DOHH2 (cell line): ENCODE data around the gene CHPF.

Source experiments
- H3F3A ChIP-seq: fragments of 200-600 bp; sonication (generic), shearing (Covaris generic); 2 replicates; pipeline ENCODE4 v1.6.0; 2016; ENCODE audit warnings: antibody characterized with exemption, mild to moderate bottlenecking; ENCODE audit not compliant: control insufficient read depth, insufficient read depth
- H3K27ac ChIP-seq: fragments of 200-600 bp; sonication (generic); 2 replicates; pipeline ENCODE4 v1.5.1; 2014; ENCODE audit warnings: low read depth, mild to moderate bottlenecking, low read length, moderate library complexity
- H3K27me3 ChIP-seq: fragments of 200-600 bp; sonication (generic); 2 replicates; pipeline ENCODE4 v1.6.1; 2014; ENCODE audit warnings: mild to moderate bottlenecking, low read length, mixed read lengths; ENCODE audit not compliant: control insufficient read depth
- H3K36me3 ChIP-seq: fragments of 200-600 bp; sonication (generic); 2 replicates; pipeline ENCODE4 v1.6.1; 2014; ENCODE audit warnings: mild to moderate bottlenecking, low read length, moderate library complexity, mixed read lengths; ENCODE audit not compliant: control insufficient read depth
- H3K4me1 ChIP-seq: fragments of 200-600 bp; sonication (generic); 2 replicates; pipeline ENCODE4 v1.6.1; 2014; ENCODE audit warnings: mild to moderate bottlenecking, low read length, mixed read lengths; ENCODE audit not compliant: control insufficient read depth
- H3K4me2 ChIP-seq: fragments of 200-600 bp; sonication (generic); 2 replicates; pipeline ENCODE4 v1.6.0; 2014; ENCODE audit warnings: mild to moderate bottlenecking, low read length, moderate library complexity
- H3K4me3 ChIP-seq: fragments of 200-600 bp; sonication (generic); 2 replicates; pipeline ENCODE4 v1.5.1; 2014; ENCODE audit warnings: mild to moderate bottlenecking, low read length, mixed read lengths
- H3K79me2 ChIP-seq: fragments of 200-600 bp; sonication (generic); 2 replicates; pipeline ENCODE4 v1.6.1; 2014; ENCODE audit warnings: mild to moderate bottlenecking, low read length, mixed read lengths; ENCODE audit not compliant: control insufficient read depth
- H3K9me2 ChIP-seq: fragments of 200-600 bp; sonication (generic); replicated peaks from 2 replicates; pipeline ENCODE4 v1.6.1; 2014; ENCODE audit warnings: mild to moderate bottlenecking, low read length, mixed read lengths; ENCODE audit not compliant: control insufficient read depth
- H3K9me3 ChIP-seq: fragments of 200-600 bp; sonication (generic); 2 replicates; pipeline ENCODE4 v1.6.1; 2014; ENCODE audit warnings: antibody characterized with exemption, low read length, mixed read lengths; ENCODE audit not compliant: control insufficient read depth, insufficient read depth
- H4K20me1 ChIP-seq: fragments of 200-600 bp; sonication (generic); 2 replicates; pipeline ENCODE4 v1.6.0; 2014; ENCODE audit warnings: low read depth, mild to moderate bottlenecking, antibody characterized with exemption, low read length, moderate library complexity; ENCODE audit not compliant: control insufficient read depth, insufficient read depth
- CTCF ChIP-seq: fragments of 200-600 bp; sonication (generic); IDR thresholded peaks from one replicate; pipeline ENCODE4 v1.5.1; 2014; ENCODE audit warnings: antibody characterized with exemption, mild to moderate bottlenecking, low read depth, low read length; ENCODE audit not compliant: poor library complexity, severe bottlenecking
- EZH2phosphoT487 ChIP-seq: fragments of 200-600 bp; sonication (generic); IDR thresholded peaks from 2 replicates; pipeline ENCODE4 v1.6.1; 2017; ENCODE audit warnings: borderline replicate concordance, mild to moderate bottlenecking, antibody characterized with exemption, low read length, moderate library complexity, mixed read lengths

The CHPF gene

GRCh38 chr2:219499555-219499954, 44.1 kb downstream of the CHPF start:
- H3K27ac ChIP-seq = no peak overlapping the region
- no peaks in the 10 kb centered on the region for H4K20me1 ChIP-seq
- peak overlapping the region; percentile 91 for H3K4me2 ChIP-seq
- H3K79me2 ChIP-seq = peaks cover 10% of the 10 kb centered on the region; the same call in 1 of the 2 replicates
- H3F3A ChIP-seq = no peaks in the 10 kb centered on the region
- no peaks in the 10 kb centered on the region for H3K9me3 ChIP-seq
- peaks cover 30% of the 10 kb centered on the region for H3K4me1 ChIP-seq
- H3K27me3 ChIP-seq = peaks cover 30% of the 10 kb centered on the region
- TF ChIP-seq CTCF (no peak), EZH2phosphoT487 (no peak)
- H3K36me3 ChIP-seq = no peaks in the 10 kb centered on the region
- H3K9me2 ChIP-seq = no peaks in the 10 kb centered on the region
- peak overlapping the region; percentile 86 for H3K4me3 ChIP-seq

- Histone ChIP-seq H3K27me3 (peaks cover 30% of the 10 kb centered on the region), H3K9me2 (no peaks in the 10 kb centered on the region), H3K4me2 (peak overlapping the region; percentile 91), H3K36me3 (no peaks in the 10 kb centered on the region), H3F3A (no peaks in the 10 kb centered on the region), H3K4me1 (peaks cover 30% of the 10 kb centered on the region), H3K79me2 (peaks cover 10% of the 10 kb centered on the region; the same call in 1 of the 2 replicates), H3K4me3 (peak overlapping the region; percentile 86), H3K9me3 (no peaks in the 10 kb centered on the region), H3K27ac (no peak overlapping the region), H4K20me1 (no peaks in the 10 kb centered on the region)
- no peak for TF ChIP-seq EZH2phosphoT487
Observed at GRCh38 chr2:219499058-219499307, 44.6 kb downstream of the CHPF start.

- H3K79me2 ChIP-seq = peaks cover 10% of the 10 kb centered on the region; the same call in 1 of the 2 replicates
- H3F3A ChIP-seq = no peaks in the 10 kb centered on the region
- H3K4me2 ChIP-seq = peak within 1 kb of the TSS; percentile 91
- H3K36me3 ChIP-seq = no peaks in the 10 kb centered on the region
- peak within 1 kb of the TSS; percentile 86 for H3K4me3 ChIP-seq
- H3K4me1 ChIP-seq = peaks cover 30% of the 10 kb centered on the region
- no peak within 1 kb of the TSS for H3K27ac ChIP-seq
- no peaks in the 10 kb centered on the region for H3K9me2 ChIP-seq
- peaks cover 30% of the 10 kb centered on the region for H3K27me3 ChIP-seq
- TF ChIP-seq EZH2phosphoT487 (peak; percentile 0; the same call in 1 of the 2 replicates), CTCF (no peak)
- no peaks in the 10 kb centered on the region for H3K9me3 ChIP-seq
- H4K20me1 ChIP-seq = no peaks in the 10 kb centered on the region
Observed at GRCh38 chr2:219498280-219499057, 45.1 kb downstream of the CHPF start, which contains the start of gene GMPPA. Gene GMPPA, plus strand, starts transcription at chr2:219498891. Its CDS starts 1,085 bp downstream, at chr2:219499976.
